OCI-LY7 (cell line): ENCODE measurements around the gene SAP25.

Experiments used
- CTCF ChIP-seq: fragments of 200-600 bp; sonication (generic); conservative IDR thresholded peaks from 2 replicates; pipeline ENCODE4 v1.5.1; 2014; ENCODE audit warnings: mild to moderate bottlenecking, antibody characterized with exemption, low read length, moderate library complexity, mixed read lengths
- EZH2phosphoT487 ChIP-seq: fragments of 200-600 bp; sonication (generic); IDR thresholded peaks from 2 replicates; pipeline ENCODE4 v1.6.1; 2018; ENCODE audit warnings: low read depth, borderline replicate concordance, mild to moderate bottlenecking, mixed run types, antibody characterized with exemption, low read length, moderate library complexity, mixed read lengths

GRCh38 chr7:100620239-100620638 lies 46.5 kb upstream of the SAP25 start:
- no peak for TF ChIP-seq CTCF
- TF ChIP-seq EZH2phosphoT487: no peak
